Renal pelvis (tissue), 4 donors: Measurements from ENCODE around the gene COL23A1. TPM values are rescaled to one million over a fixed set of nuclear protein-coding genes. Genes with fewer than 3 reads are reported as not detected.

ENCODE experiments used
- DNase-seq: peaks from one replicate; pipeline ENCODE4 v3.0.0-alpha.2; 2013
- polyA plus RNA-seq, 3 donors: library from polyadenylated mRNA; unstranded; fragments of 120-200 nt; gene quantifications; one replicate each; pipeline ENCODE4 v1.2.1, GENCODE V29; 2013; ENCODE audit not compliant: insufficient read length in 3 of 3

The COL23A1 gene
- polyA plus RNA-seq, 3 donors, result 6.3 to 9.0 (median 7.1) TPM

GRCh38 chr5:178363501-178364325 is 226.5 kb downstream of the COL23A1 start:
- DNase-seq, result no peak

DNA sequence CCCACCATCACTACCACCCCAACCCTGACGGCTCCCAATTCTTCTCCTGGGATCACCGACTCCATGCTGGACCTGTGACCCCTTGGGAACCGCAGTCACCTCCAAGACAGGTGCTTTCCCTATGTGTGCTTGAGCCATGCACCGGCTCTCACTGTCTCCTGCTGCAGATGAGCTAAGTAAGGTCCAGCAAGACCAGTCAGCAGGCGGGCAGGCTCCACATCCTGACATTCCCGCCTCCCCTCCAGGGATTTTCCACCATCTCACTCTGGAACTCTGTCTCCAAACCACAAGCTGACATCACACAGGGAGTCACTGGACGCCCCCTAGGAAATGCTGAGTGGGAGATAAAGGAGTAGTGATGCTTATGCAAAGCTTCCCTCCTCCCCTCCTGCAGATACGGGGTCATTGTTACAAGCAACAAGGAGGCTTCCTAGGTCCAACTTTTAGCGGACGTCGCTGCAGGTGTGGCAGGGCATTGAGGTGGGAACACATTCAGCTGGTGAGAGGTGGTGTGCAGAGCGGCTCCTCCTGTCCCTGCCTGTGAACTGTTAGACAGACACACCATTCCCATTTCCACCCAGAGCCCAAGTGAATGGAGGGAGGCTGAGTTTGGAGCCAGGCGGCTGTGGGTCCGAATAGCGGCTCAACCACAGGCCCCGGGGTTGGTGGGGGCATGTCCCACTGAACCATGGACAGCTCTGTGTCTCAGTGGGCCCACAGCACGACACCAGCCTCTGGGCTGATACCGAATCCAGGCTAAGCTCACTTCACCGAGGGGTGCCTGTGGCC is 228.3 kb downstream of the COL23A1 start:
- DNase-seq, result no peak

GRCh38 chr5:178360926-178361235 is 229.3 kb downstream of the COL23A1 start:
- DNase-seq, result no peak

GRCh38 chr5:178360222-178360925 is 229.8 kb downstream of the COL23A1 start:
- DNase-seq, result no peak

DNA sequence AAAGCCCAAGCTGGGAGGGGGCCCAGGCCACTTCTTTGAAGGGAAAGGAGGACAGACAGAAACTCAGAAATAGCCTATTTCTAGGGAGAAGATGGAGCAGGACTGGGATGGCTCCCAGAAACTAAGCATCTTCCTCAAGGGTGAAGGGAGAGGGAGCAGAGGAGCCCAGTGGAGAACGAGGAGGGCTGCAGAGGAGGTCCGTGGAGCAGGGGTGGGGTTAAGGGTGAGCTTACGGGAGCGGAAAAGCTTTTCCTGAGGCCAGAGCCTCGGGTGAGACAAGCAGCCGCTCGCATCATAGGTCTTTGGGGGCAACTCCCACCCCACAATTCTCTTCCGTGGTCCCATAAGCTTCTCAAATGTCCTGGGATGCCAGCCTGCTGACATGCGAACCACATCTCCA is 230.5 kb downstream of the COL23A1 start:
- no peak for DNase-seq

GRCh38 chr5:178357678-178358077 is 232.5 kb downstream of the COL23A1 start:
- no peak for DNase-seq

DNA sequence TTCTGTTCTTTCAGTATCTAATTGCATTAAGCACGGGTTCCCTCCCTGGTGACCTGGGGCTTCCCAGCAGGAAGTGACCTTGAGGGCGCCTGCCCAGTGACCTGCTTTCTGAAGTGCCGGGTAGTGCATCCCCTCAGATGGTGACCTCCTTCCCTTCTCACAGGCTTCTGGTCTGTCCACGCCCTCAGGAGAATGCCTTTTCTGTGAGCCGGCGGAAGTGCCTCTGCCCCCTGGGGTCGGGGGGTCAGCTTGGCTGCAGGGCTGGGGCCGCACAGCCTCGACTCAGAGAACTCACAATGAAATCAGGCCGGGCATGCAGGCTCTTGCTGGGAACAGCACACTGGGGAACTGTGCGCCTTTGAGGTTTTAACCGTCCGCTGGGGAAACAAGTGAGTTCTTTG is 233.1 kb downstream of the COL23A1 start:
- no peak for DNase-seq

GRCh38 chr5:178356431-178356872 is 233.7 kb downstream of the COL23A1 start:
- peak; percentile 58 for DNase-seq

GRCh38 chr5:178355671-178356070 is 234.5 kb downstream of the COL23A1 start:
- DNase-seq, result no peak

DNA sequence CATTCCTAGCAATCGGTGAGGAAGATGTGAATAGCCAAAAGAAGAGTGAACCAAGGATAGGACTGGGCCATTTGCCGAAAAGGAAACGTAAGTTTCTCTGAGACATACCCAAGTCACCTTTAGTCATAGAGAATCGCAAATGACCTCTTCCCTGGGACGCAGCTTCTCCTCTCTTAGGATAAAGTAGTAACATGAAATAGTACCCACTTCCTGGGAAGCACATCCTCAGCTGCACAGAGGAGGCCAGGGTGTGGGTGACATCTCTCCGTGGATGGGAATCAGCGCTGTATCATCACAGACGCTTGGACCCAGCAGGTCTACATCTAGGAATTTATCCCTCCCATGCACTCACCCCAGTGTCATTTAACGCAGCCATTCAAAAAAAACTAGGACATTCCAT is 236.7 kb downstream of the COL23A1 start:
- DNase-seq, result no peak

DNA sequence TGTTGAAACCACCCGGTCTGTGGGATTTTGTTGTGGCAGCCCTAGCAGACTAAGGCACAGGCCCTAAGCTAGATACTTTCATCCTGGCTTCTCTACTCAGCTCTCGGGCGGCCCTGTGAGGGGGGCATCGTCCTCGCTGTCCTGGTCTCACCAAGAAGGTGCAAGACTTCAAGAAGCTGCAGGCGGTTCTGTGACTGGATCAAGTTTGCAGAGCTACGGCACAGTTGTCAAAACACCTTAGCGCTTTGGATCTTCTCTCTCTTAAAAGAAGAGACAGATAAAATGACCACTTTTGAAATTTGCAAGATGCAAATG is 238.2 kb downstream of the COL23A1 start:
- no peak for DNase-seq

DNA sequence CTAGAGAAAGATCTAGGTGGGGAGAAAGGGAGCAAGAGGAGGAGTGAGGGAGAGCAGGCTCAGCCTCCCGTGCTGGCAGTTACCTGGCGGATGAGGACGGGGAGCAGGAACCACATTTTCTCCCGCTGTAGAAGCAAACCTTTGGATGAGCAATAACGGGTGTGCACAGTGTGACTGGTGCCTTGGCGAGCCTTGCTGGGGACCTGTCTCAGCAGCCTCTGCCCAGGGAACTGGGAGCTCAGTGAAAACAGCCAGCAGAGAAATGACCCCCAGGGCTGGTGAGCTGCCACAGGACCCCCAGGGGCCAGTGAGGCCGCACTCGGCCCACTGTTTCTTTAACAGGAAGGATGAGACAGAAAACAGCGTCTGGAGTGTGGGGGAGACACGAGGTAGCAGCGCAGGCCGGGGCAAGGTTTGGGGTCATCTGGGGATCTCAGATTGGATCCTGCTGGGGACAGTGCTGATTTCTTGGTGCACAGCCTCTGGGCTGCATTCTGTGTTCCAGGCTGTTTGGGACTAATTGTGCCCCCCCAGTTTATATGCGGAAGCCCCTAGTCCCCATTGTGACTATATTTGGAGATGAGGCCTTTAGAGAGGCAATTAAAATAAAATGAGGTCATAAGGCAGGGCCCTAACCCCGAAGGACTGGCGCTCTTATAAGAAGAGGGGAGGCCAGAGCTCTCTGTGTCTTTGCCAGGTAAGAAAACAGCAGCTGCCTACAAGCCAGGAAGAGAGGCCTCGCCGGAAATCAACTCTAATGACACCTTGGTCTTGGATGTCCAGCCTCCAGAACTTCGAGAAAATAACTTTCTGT is 238.8 kb downstream of the COL23A1 start:
- no peak for DNase-seq

DNA sequence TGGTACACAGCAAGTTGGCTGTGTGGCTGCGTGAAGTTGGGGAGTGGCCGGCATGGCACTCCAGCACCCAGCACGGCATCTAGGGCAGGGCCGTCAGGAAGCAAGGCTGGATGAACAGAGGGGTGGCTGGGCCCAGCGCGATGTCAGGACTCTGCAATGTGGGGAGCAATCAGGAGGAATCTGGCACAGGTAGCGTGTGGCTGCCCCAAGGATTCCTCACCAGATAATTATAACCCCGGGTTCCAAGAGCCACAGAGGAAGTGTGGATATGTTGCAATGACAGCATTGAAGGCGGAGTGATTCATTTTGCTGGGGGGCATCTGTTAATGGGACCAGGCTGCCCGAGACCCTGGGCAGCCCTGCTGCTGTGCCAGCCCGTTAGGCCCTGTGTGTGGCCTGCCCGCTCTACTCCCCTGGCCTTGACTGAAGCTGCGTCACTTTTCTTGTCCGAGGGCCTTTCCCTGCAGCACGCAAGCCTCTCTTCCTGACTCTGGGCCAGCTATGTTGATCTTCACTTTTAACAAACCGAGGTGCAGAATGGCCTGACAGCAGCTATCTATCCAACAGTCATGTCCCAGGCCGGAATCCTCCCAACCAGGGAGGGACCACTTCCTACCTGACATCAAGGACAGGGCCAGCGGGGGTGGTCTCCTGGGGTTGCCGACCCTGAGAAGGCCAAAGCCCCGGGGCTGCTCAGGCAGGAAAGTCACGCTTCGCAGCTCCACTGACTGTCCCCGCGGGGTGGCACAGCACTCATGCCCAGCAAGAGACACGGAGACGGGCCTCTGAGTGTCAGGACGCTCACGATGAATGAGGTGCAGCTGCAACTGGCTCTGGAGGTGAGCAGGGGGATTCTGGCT is 239.6 kb downstream of the COL23A1 start:
- no peak for DNase-seq

GRCh38 chr5:178349625-178350353 is 240.4 kb downstream of the COL23A1 start:
- DNase-seq, result no peak

DNA sequence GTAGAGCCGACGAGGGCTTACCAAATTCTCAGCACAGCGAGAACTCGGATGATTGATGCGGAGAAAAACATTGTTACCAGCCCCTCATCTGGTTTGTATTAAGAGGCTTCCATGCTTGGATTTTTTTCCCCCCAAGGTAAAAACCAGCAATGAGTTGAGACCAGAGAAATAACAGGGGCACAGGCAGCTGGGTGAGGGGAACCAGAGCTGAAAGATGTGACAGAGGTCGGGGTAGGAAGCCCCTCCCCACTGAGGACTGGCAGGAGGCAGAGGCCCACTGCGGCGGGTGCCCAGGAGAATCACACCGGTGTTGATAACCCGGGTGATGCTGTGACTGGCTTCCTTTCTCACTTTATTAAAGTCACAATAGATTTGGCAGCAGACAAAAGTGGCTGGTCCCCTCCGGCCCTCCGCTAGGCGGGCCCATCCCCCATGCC is 241.1 kb downstream of the COL23A1 start:
- DNase-seq, result no peak

- DNase-seq, result no peak
Measured at GRCh38 chr5:178348356-178349074, 241.7 kb downstream of the COL23A1 start.

- no peak for DNase-seq
Measured at GRCh38 chr5:178347956-178348355, 242.2 kb downstream of the COL23A1 start.

DNA sequence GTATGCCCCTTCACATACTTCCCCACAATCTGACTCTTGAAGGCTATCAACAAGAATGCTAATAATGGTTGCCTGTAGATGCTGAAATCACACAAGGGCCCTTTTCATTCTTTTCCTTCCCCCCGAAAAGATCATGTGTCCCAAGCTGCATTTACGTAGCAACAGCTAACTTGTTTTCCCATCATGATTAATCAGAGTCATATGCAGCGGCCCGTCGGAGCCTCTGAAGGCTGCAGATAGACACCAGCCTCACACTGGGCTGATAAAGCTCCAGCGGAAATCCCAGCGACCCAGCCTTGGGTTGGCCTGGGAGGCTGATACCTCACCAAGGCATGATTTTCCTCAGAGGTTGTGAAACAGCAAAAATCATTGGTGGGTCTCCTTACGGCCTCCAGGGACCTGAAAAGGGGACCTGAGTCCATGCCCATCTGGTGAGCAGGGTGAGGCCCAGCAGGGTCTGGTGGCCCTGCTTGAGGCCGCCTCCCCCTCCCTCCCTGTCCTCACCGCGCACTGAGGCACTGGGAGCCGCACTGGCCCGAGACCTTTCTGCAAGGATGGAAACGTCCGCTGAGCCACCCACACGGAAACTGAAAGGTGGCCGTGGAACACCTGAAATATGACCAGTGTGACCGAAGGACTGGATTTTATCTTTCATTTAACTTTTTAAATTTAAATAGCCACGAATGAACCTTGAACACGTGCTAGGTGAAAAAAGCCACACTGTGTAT is 243.4 kb downstream of the COL23A1 start:
- DNase-seq, result no peak

- DNase-seq, result peak; percentile 63
Measured at GRCh38 chr5:178343306-178343705, 246.9 kb downstream of the COL23A1 start.
